VCaP (cell line): ENCODE data around the gene CHD6.

ENCODE experiments used
- H3K27ac ChIP-seq: fragments of 450-650 bp; 2 replicates; pipeline ENCODE4 v1.5.1; 2017
- CTCF ChIP-seq: fragments of 450-650 bp; conservative IDR thresholded peaks from 2 replicates; pipeline ENCODE4 v1.5.1; 2017; ENCODE audit warnings: mild to moderate bottlenecking, moderate library complexity

CHD6 gene

DNA sequence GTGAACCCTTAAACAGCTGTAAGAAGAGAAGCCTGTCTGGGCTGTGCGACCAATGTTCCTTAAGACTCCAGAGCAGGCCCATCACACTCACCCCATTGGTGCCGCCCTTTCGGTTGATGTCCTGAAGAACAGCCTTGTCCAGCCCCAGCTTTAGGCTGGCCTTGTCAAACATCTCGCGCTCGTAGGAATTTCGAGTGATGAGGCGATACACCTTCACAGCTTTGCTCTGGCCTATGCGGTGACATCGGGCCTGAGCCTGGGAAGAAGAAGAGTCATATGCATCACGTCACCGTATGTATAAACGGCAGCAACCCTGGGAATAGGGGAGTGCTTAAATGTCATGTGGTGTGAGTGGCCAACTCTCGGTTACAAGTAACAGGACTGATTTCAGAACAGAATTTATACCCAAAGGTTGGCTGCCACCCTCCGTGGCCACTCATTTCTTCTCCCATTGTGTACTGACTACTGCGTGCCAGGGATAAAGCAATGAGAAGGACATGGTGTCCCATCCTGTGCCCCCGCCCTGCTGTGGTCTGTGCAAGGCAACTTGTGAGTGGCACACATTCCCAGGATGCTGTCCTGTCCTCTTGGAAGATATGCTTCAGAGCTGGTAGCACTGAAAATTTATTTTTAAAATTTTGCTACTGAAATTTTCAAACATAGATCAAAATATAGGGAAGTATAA lies 160.9 kb downstream of the CHD6 start:
- TF ChIP-seq CTCF, result no peak
- H3K27ac ChIP-seq, result no peak overlapping the region

DNA sequence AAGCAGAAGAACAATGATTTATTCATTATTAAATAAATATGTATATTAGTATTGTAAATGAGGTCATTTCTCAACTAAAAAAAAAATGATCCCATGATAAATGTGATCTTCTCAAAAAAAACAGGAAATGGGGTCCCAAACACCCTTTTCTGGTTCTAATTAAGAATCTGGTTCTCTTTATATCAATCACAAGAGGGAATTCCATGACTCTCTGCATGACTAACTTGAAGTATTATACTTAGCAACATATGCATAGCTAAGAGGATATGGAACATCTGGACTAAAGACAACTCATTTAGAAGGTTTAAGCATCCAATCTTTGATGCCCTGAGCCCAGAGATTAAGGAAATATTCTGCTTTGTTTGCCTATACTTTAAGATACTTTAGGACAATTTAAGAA lies 161.8 kb downstream of the CHD6 start:
- no peak for TF ChIP-seq CTCF
- no peak overlapping the region for H3K27ac ChIP-seq

- H3K27ac ChIP-seq, result no peak overlapping the region
- no peak for TF ChIP-seq CTCF
Observed at GRCh38 chr20:41454250-41454649, 163.9 kb downstream of the CHD6 start.

DNA sequence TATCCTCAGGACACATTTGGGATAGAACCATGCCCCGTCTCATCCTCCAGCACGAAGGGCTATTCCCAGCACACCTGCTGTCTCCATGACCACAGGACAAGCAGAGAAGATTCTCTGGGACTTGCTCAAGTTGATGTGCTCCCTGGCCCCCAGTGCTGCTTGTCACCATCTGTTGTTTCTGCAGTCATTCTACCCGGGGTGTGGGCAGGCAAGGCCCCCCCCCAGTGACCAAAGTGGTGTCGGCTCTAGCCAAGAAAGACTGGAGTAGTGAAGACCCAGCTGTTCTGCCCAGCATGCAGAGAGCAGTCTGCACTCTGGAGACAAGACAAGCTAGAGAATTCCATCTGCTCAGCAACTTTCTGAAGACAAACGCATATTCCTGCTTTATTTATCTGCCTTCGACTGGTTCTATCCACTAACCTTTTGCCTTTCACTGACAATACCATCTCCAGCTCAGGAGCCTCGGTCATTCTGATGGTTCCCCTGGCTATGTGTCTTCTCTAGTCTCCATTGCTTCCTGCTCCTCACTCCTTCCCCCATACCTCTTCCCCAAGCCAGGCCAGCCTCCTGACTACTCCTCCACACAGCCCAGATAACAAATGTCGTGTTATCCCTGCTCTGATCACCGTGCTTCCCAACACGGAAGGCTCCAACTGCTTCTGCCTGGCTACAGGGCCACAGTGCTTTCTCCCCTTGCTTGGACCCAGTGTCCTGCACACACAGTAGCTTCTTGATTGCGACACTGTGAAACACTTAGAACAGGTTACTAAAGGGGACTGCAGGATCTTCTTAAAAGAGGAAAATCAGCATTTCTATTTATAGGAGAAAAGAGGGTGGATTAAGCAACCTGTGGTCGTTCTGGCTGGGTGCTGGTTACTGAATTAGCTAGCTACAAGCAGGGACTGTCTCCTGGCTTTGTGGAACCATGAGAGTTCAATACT lies 164.9 kb downstream of the CHD6 start:
- no peak for TF ChIP-seq CTCF
- no peak overlapping the region for H3K27ac ChIP-seq

DNA sequence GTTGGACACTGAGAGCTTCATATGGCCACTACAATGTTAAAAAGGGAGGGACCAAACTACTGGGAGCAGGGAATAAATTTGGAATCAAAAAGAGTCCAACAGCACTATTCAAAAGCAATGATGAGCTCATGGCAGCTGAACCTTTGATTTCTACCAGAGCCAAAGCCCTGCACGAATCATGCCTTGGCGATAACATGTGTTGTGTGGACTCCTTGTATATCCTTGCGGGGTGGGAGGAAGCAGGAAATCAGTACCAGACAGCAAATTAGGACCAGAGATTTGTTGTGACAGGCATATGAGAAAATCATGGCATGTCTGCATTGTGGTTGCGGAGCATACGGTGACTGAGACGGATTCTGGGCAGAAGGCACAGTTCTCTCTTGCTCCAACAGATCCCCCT lies 166.0 kb downstream of the CHD6 start:
- TF ChIP-seq CTCF, result no peak
- no peak overlapping the region for H3K27ac ChIP-seq

GRCh38 chr20:41447006-41447405 lies 171.2 kb downstream of the CHD6 start:
- TF ChIP-seq CTCF, result no peak
- H3K27ac ChIP-seq, result no peak overlapping the region

DNA sequence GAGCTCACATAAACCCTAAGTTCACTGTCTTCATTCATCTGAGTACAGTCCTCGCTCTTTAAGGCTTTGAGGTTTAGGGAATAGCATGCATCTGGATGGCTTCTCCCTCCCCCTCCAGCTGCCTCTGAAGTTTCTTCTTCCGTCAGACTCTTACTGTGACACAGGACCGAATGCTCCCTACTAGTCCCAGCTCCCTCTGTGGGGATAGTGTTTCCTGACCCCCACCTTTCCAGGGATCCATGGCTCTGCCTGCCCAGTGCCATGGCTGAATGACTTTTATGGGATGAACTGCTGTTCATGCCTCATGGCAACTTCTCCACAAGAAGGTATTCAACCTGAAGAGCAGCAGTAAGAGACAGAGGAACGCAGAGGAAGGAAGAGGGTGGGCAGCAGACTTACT lies 171.7 kb downstream of the CHD6 start:
- TF ChIP-seq CTCF, result no peak
- H3K27ac ChIP-seq, result no peak overlapping the region
